GM19035 (cell line): Measurements from ENCODE around the gene MTERF1.
A peak's percentile ranks its signal among the peaks of the same experiment; 100 is the strongest.
"Not testable (repeated sequence)": the region's sequence is repeated elsewhere in the genome, so short reads cannot be mapped to it uniquely, and the experiment has no call there.

Experiments
- ATAC-seq: cut with Tn5 transposase; IDR thresholded peaks from one replicate; pipeline ENCODE4 v1.9.1; 2021; ENCODE audit not compliant: unreplicated experiment

Gene MTERF1

DNA sequence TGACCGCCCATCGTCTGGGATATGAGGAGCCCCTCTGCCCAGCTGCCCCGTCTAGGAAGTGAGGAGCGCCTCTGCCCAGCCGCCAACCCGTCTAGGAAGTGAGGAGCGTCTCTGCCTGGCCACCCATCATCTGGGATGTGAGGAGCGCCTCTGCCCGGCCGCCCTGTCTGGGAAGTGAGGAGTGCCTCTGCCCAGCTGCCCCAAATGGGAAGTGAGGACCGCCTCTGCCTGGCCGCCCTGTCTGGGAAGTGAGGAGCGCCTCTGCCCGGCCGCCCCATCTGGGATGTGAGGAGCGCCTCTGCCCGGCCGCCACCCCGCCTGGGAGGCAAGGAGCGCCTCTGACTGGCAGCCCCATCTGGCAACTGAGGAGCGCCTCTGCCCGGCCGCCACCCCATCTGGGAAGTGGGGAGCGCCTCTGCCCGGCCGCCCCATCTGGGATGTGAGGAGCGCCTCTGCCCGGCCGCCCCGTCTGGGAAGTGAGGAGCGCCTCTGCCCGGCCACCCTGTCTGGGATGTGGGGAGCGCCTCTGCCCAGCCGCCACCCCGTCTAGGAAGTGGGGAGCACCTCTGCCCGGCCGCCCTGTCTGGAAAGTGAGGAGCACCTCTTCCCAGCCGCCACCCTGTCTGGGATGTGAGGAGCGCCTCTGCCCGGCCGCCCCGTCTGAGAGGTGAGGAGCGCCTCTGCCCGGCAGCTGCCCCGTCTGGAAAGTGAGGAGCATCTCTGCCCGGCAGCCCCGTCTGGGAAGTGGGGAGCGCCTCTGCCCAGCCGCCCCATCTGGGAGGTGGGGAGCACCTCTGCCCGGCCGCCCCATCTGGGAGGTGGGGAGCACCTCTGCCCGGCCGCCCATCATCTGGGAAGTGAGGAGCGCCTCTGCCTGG, 7.1 kb upstream of the MTERF1 start:
- ATAC-seq = not testable (repeated sequence)

DNA sequence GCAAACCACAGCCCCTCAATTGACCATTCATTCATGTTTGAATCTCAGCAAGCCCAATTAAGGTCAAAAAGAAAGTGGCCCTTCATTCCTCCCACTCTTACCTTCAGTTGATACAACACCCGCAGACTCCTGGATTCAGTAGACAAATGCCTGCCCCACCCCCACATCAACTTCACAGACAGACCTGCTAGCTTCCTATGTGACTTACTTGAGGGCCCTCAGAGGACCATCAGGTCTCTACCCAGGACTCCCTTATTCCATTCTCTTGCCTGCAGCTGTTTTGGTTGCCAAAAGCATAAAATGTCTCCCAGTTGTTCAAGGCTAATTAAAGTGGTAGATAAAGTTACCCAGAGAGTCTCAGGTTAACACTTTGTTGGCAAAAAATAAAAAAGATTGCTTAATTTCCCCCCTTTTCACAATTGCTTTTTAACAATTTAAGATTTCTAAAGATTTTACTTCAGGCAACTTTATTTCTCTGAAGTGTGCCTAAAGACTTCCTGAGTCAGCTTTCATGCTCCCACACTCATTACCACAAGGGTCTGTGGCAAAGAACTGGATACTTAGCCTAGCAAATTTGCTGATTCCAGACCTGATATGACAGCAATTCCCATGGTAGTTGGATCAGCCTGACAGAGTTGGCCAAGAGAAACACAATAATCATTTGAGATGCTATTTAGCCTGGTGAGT, 3.3 kb upstream of the MTERF1 start:
- ATAC-seq = no peak

DNA sequence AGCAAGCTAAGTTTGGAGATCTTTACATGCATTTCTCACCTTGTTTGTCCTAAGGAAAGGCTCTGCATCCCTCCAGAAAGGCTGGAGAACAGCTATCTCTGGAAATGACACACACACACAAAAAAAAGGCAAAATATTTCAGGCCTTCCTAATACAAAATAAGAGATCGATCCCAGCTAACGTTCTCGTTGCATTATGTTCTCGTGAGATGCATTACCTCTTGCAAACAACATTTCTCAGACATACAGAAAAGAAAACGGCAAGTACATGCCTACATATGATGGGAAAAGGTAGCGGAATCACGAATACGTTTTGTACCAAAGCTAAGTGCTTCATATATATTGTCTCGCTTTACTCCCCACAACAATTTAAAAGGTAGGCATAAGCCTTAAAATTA, 488 bp downstream of the MTERF1 start:
- peak; percentile 10 for ATAC-seq

DNA sequence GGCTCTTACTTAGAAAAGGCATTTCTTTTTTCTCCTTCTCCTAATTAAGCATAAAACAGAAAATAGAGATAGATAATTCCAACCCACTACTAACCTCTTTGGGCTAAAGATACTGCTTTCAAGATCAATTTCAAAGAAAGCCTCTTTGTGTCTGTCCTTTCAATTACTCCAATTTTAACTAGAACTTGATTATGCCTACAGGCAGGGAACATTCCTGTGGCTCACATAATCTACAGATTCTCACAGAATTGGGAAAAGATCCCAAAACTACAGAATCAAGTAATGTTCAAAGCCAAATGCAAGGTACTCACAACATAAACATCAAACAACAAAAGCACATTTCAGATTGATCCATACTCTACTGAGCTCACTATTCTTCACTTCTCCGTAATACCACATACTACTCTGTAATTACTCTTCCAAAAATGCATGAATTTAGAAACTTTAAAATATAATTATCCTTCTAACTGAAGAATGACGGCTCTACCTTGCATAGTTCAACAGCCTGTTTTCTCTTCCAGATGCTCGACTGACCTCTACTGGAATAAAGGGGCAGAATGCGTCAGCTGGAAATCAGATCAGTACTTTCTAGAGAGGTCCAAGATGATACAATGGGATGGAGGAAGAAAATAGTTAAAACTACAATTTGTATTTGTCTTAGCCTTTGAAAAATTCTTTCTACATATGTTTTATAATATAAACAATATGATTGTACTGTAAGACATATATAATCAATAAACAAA, 3.9 kb downstream of the MTERF1 start:
- ATAC-seq = no peak

DNA sequence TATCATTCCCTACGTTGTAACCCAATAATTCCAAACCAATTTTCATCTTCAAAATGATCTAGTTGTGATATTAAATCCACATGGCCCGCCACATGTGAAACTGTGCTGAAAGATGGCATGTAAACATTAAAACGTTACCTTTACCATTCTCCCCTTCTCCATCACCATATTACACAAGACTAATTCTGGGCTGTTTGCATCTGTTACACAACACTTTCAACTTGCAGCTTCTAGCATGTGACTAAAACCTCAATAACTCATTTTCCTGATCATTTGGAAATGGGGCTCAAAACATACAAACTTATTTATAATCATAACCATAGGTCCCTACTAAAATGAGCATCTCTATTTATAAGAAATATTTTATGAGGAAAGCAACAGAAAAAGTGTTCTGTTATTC, 4.7 kb downstream of the MTERF1 start:
- no peak for ATAC-seq

DNA sequence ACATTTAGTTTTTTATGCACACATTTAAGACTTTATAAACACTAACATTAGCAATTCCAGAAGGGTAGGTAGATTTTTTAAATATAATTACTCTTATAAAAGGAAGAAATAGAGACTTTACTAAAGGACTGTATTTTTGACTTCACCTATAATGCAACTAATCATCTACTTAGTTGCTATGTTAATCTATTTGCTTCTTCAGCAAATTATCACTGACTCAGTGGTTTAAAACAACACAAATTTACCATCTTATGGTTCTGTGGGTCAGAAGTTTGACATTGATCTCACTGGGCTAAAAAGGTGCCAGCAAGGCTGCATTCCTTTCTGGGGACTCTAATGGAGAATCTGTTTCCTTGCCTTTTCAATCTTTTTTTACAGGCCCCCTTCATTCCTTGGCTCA, 7.6 kb downstream of the MTERF1 start:
- no peak for ATAC-seq

DNA sequence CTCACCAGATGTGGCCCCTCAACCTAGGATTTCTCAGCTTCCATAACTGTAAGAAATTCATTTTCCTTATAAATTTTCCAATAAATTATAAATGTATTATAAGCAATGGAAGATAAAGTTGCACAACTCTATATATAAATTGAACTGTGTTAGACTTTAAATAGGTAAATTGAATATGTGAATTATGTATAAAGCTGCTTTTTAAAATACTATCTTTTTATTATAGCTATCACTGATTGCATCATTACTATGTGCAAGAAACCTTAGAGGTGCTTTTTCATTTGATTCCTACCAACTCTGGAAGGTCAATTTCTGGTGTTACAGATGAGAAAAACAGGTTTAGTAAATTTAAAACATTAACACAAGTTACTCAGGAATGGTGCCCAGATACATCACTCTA, 8.4 kb downstream of the MTERF1 start:
- no peak for ATAC-seq

DNA sequence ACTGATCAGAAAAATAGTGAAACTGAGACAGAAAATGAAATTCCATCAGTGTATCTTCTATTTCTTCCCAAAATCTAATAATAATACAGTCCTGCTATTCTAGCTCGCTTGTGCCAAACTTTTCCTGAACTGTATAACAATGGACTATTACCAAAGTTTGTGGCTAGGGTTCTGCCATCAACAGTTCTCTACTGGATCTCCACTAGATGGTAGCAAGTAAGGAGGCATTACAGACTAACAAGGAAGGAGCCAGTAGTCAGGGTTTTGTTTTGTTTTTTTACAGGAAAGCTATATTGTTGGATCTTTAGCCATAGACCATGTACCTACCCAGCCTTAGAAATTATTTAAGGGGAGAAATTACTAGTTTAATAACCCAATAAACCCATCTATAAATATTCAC, 10.8 kb downstream of the MTERF1 start:
- ATAC-seq = no peak

DNA sequence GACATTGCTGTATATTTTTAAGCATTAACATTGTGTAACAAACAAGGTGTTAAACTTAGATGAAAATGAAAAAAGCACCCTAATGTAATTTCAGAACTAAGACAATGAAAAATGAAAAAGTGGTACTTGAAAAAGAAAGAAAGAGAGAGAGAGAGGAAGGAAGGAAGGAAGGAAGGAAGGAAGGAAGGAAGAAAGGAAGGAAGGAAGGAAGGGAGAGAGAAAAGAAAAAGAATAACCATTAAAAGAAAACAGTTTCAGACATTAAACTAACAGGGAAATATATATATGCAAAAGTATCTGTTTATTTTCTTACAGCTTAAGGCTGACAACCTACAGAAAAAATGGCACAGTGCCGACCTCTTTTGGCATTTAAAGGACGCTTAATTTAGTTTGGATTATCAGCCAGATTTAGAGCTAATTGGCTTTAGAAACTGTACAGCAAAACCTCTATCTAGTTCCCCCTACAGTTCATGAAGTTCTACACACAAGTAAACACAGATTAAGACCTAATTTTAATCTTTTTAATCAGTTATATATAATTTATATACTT, 13.8 kb downstream of the MTERF1 start:
- ATAC-seq = no peak

DNA sequence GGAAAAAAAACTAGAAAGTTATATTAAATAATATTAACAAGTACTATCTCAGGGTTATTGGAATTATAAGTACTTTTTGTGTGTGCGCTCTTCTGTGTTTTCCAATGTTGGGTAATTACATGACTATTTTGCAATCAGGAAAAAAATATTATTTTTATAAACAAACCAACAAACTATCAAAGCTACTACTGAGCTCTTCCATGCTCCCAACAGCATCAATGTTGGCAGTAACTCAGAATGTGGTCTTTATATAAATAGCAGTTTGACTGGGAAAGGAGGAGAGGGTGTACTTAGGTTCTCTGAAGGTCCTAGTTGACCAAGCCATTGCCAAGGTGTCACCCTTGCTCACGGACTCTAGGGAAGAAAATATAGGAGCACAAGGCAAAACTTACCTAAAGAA, 15.0 kb downstream of the MTERF1 start:
- no peak for ATAC-seq

DNA sequence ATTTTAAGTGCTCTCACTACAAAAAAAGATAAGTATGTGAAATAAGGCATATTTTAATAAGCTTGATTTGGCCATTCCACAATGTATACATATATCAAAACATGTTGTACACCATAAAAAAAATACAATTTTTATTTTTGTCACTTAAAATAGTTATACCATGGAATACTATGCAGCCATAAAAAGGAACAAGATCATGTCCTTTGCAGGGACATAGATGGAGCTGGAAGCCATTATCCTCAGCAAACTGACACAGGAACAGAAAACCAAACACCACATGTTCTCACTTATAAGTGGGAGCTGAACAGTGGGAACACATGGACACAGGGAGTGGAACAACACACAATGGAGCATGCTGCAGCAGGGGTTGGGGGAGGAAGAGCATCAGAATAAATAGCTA, 15.9 kb downstream of the MTERF1 start:
- ATAC-seq = not testable (repeated sequence)

DNA sequence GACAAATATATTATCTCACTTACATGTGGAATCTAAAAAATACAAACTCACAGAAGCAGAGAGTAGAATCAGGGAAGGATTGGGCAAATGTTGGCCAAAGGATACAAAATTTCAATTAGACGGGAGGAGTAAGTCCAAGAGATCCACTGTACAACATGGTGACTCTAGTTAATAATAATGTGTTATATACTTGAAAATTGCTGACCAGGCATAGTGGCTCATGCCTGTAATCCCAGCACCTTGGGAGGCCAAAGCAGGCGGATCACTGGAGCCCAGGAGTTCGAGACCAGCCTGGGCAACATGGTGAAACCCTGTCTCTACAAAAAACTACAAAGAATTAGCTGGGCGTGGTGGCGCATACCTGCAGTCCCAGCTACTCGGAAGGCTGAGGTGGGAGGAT, 16.4 kb downstream of the MTERF1 start:
- no peak for ATAC-seq

DNA sequence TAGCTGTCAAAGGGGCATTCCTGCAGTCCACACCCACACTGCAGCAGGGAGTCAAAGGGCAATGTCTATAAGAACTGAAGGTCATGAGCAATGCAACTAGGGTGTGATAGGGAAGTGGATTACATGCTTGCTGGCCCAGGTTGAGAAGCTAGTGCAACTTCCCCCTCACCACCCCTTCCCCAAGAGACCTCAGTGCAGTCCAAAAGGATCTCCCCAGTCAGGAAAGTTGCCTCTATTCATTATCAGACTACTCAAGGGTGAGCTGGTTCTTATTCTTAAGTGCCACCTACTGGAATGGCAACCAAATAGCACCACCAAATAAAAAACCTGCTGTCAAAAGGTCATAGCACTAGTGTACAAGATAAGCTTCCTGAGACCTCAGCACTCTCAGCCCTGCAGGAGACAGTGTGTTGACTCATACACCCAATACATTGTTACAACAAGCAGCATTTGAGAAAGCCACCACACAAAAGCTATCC, 28.2 kb downstream of the MTERF1 start:
- peak; percentile 64 for ATAC-seq

DNA sequence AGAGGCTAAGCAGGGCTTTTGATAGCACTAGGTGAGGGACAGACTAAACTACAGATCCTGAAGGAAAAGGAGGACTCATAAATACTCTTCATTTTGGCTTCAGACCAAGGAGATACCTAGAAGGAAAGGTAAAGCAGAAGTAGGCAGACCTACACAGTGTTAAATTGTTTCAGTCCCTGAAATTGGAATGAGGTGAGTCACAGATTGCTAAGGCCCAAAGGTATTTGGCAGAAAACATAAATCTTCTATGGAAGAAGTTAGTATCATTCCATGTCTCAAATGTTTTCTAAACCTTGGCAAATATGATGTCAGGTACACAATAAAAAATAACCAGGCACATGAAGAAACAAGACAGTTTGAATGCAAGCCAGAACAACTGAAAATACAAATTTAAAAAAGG, 30.0 kb downstream of the MTERF1 start:
- ATAC-seq = no peak

DNA sequence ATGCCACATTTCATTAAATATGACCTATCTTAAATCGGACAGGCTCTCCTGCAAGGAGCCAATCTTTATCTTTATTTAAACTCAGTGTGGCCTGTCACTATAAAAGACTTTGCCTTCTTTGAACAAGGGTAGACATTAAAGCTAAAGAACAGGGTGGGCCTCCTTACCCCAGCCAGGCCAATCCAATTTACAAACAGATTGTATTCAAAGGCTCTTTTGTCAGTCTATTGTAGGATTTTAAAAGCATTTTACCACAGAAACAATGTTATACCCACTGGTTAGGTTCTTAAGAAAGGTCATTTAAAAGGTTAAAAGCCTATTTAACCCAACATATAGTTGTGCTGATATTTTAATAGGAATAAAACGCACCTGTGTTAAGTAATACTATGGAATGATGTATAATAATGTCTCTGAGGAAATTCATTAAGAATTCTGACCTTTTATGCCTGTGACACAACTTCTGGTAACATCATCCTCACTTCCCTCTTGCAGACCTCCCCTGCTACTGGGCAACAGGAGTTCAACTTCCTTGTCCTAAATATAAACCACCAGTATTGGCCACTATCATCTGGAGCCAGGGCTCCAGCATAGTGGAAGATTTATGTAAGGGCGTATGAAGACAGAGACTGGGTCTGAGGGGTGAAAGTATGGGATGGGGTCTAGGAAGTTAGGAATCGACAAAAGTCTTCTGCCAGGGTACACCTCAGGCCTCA, 32.5 kb downstream of the MTERF1 start:
- ATAC-seq = no peak

DNA sequence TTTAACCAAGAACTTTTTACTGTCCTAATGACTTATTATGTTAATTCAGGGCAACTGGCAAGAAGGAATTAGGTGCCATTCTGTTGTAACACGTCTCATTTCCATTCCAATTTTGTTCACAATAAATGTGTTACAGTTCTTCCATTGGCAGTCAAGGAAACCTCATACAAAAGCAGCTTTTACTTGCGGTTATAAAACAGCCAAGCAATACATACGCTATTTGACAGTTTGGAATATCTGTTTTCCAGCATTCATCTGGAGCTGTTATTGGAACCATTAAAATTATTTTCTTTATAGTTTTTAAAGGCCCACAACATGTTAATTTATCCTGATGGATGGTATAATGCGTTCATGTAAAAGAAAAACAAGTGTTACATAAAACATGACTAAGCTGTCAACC, 33.3 kb downstream of the MTERF1 start:
- no peak for ATAC-seq

DNA sequence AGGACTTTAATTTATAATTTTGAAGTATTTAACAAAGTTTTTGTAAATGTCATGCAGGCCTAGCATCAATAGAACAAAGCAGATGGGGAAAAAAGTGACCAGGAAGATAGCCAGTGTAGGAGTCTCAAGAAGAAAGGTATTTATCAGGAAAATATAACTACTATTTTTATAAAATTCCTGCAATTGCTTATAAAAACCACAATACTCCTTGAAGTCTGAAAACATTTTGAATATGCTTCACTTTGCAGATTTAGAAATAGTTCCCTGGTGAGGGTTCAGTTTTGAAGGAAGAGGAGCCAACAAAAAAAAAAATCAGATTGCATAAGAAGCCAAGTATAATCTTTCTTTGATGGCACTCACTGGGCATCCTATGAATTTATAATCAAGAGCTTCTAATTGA, 34.1 kb downstream of the MTERF1 start:
- no peak for ATAC-seq

DNA sequence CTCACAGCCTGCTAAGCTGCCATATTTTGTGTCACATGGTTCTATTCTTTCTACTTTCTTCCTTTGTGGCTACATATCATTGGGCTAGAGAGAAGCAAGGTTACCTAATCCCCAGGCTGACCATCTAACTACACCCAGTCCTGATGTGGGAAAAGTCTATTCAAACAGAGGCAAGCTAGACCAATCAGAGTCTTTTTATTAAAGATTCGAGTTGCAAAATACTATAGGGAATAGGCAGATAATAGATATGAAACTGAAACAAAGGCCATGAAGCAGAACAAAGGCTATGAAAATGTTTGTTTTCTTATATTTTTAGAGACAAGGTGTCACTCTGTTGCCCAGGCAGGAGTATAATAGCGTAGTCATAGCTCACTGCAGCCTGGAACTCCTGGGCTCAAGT, 36.7 kb downstream of the MTERF1 start:
- peak; percentile 73 for ATAC-seq

DNA sequence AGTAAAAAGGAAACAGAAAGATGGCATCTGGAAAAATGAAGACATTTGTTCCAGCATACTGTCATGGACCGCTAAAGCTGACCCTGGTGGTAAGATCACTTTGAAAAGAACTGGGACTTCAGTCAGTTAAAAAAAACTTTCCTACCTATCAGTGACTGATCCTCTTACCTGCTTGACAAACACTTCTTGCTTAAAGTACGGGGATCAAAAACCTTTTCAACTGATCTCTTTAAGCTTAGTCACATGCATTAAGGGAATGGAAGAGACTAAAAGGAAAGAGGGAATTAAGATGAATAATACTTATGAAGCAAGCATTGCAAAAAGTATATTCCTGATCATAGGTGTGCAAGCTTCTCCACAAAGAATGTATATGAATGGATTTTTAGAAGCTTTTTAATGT, 42.1 kb downstream of the MTERF1 start:
- ATAC-seq = no peak

DNA sequence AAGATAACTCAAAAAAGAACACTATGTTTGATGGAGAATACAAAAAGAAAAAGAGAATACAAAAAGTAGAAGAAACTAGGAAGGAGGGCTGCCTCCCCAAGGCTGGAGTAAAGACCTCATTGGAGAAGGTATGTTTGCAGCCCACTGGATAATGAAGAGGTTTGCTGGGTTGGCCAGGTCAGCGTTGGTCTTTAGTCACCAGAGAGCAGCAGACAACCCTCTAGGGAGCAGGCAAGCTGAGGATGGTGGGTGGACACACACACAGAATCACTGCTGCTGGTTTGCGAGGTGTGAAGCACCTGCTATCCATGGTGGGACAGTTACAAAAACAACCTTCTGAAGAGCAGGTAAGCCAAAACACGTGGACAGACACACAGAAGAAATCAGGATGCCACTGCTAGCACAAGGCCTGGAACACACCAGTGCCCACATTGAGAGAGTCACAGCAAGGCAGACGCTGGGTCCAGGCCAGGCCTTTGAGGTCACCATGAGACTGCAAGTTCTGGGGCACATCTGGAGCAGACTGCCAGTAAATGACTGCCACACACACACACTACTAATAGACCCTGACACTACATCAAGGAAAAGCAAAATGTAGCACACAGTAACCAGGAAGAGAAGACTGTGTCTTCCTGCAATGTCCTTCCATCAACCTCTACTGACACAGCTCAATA, 43.0 kb downstream of the MTERF1 start:
- ATAC-seq = no peak
